Fibroblast of the aortic adventitia (primary cell): ENCODE data around the gene TASL. TPM values are rescaled to one million over a fixed set of nuclear protein-coding genes. Genes with fewer than 3 reads are reported as not detected.

ENCODE experiments used
- DNase-seq: peaks from one replicate; pipeline ENCODE4 v3.0.0-alpha.2; 2010; ENCODE audit warnings: low read depth
- H3K4me3 ChIP-seq: 2 replicates; pipeline ENCODE4 v1.5.1; 2011; ENCODE audit warnings: low read depth, mild to moderate bottlenecking, control low read depth, low read length, moderate library complexity
- CTCF ChIP-seq: IDR thresholded peaks from 2 replicates; pipeline ENCODE4 v1.5.1; 2011; ENCODE audit warnings: mild to moderate bottlenecking, low read length, control low read depth, inconsistent platforms; ENCODE audit not compliant: insufficient read depth
- total RNA-seq: library from RNA; depleted of rRNA; stranded (reverse); fragments of >200 nt; gene quantifications from 2 replicates; pipeline ENCODE4 v1.2.3, GENCODE V29; 2012; ENCODE audit warnings: low replicate concordance

TASL gene
- total RNA-seq, 1 donor = not detected

- no peak overlapping the region for H3K4me3 ChIP-seq
- DNase-seq = no peak
- no peak for TF ChIP-seq CTCF
Observed at GRCh38 chrX:30538271-30538670, 39.3 kb downstream of the TASL start.

- no peak for TF ChIP-seq CTCF
- DNase-seq = no peak
Observed at GRCh38 chrX:30533835-30534234, 43.7 kb downstream of the TASL start.

GRCh38 chrX:30533266-30533665, 44.3 kb downstream of the TASL start:
- H3K4me3 ChIP-seq = no peak overlapping the region
- DNase-seq = no peak
- no peak for TF ChIP-seq CTCF

More at GRCh38 chrX:30533835-30534234, 43.7 kb downstream of the TASL start:
- no peak overlapping the region for H3K4me3 ChIP-seq

DNA sequence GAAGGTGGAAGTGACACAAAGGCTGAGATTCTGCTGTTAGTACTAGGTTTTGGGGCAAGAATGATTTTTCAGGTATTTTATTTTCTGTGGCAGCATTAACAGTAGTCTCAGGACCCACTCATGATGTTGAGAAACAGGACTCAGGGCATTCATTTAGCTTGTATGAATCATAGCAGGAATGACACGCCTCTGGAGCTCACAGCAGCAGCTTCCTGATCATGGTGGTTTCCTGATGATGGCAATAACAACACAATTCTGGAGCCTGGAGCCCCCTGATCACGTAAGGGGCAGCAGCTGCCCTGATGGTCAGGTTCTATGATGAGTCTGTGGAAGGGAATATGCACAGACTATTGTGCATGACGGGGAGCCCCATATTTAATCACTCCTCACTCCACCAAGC, 47.0 kb downstream of the TASL start:
- no peak for TF ChIP-seq CTCF
- peak; percentile 12 for DNase-seq
- H3K4me3 ChIP-seq = no peak overlapping the region

DNA sequence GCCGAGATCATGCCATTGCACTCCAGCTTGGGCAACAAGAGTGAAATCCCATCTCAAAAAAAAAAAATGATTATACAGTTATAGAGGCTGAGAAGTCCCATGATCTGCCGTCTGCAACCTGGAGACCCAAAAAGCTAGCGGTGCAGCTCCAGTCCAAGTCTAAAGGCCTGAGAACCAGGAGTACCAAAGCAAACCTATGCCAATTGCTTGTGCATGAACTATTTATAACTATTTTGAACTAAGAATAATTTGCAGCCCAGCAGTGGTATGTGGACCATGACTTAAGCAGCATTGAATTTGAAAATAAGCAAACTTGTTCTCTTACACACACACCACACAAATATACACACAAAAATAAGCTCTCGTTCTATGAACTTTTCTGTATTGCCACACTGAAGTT, 51.8 kb downstream of the TASL start:
- TF ChIP-seq CTCF = no peak
- DNase-seq = no peak

GRCh38 chrX:30521440-30522182, 56.0 kb downstream of the TASL start:
- no peak for TF ChIP-seq CTCF
- H3K4me3 ChIP-seq = no peak overlapping the region
- peak; percentile 65 for DNase-seq

More for the DNA sequence above, 51.8 kb downstream of the TASL start:
- H3K4me3 ChIP-seq = no peak overlapping the region

DNA sequence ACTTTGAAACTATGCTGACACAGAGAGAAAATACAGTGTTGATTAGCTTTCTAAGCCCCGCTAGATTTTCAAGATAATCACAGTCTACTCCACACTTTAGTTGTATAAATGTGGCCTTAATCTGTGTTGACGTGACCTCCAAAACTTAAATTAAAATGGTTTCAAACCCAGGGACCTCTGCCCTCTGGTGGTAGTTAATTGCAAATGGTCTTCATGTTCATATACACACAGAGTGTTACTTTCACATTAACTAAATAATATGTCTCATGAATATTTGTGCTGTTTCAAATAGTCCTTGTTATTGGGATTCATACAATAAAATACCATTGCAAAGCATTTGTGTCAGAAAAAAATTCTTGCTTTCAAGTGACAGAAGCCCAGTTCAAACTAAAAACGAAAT, 64.3 kb downstream of the TASL start:
- H3K4me3 ChIP-seq = no peak overlapping the region
- peak; percentile 23 for DNase-seq
- peak; percentile 45 for TF ChIP-seq CTCF
